Measurements from ENCODE around the gene COA7. TPM values are rescaled to one million over a fixed set of nuclear protein-coding genes. Genes with fewer than 3 reads are reported as not detected.

The COA7 gene
- total RNA-seq, 6 experiments from 2014 or later = 13.6 to 17.8 (median 15.8) TPM

GRCh38 chr1:52636721-52637695 lies 61.1 kb downstream of the COA7 start:
- DNase-seq = no peak
- intact Hi-C loops (cut with DNase I) = no loop called here
- no peak overlapping the region for H3K4me3 ChIP-seq
- no peaks in the 10 kb centered on the region for H3K27me3 ChIP-seq
- 36% methylated on average over 11 of the region's 11 CpGs for WGBS (ENCODE audit: insufficient coverage, low coverage, low lambda C conversion rate, missing lambda C conversion rate)
- TF ChIP-seq POLR2A (IDR thresholded peaks at IDR 0.05) (no peak), CTCF (IDR thresholded peaks at IDR 0.05) (no peak)
- H3K27ac ChIP-seq = peak overlapping the region in 1 of 3 donors; percentile 29
- ATAC-seq = peak; percentile 21 to 45 (median 44)
- H3K36me3 ChIP-seq = no peaks in the 10 kb centered on the region
- H3K4me1 ChIP-seq = no peaks in the 10 kb centered on the region
- no peaks in the 10 kb centered on the region for H3K9me3 ChIP-seq

- no peak overlapping the region for H3K4me3 ChIP-seq
- no peaks in the 10 kb centered on the region for H3K27me3 ChIP-seq
- no peak overlapping the region for H3K27ac ChIP-seq
- H3K36me3 ChIP-seq = no peaks in the 10 kb centered on the region
- no peak for TF ChIP-seq CTCF (IDR thresholded peaks at IDR 0.05)
- TF ChIP-seq POLR2A (IDR thresholded peaks at IDR 0.05) = no peak
- H3K9me3 ChIP-seq = no peaks in the 10 kb centered on the region
- DNase-seq (no peak), ATAC-seq (no peak)
- no peaks in the 10 kb centered on the region for H3K4me1 ChIP-seq
- intact Hi-C loops (cut with DNase I) = no loop called here
- 76% methylated on average over 4 of the region's 4 CpGs for WGBS (ENCODE audit: insufficient coverage, low coverage, low lambda C conversion rate, missing lambda C conversion rate)
Measured at GRCh38 chr1:52635321-52636089, 62.6 kb downstream of the COA7 start.

Small RNA genes lying within 50 kb of the gene (small RNA-seq; reads per million reads assigned to genes)
- gene RN7SL62P = 0 reads per million in 2 experiments

Other genes with a start within 250 kb of the COA7 start
- gene TUT4, start 145.3 kb downstream of the COA7 start, total RNA-seq = 10 to 100 TPM; 16.1 to 33.0 (median 22.8) TPM
- gene GPX7, start 96.0 kb downstream of the COA7 start, total RNA-seq = 1 to 10 TPM; 1.6 to 4.3 (median 2.7) TPM
- gene SHISAL2A, start 65.2 kb downstream of the COA7 start, total RNA-seq = not detected
- gene ZYG11B, start 28.1 kb upstream of the COA7 start, total RNA-seq = 10 to 100 TPM; 17.7 to 39.2 (median 30.9) TPM
- 1 to 10 TPM in 3 of 6 experiments, under 1 TPM in 3; 0.22 to 1.5 (median 1.0) TPM for gene ZYG11A, start 144.4 kb upstream of the COA7 start, total RNA-seq
- 100 to 1,000 TPM; 167 to 856 (median 390) TPM for gene ECHDC2, start 223.4 kb upstream of the COA7 start, total RNA-seq
- 100 to 1,000 TPM; 207 to 885 (median 634) TPM for gene SCP2, start 228.9 kb upstream of the COA7 start, total RNA-seq

Data from right lobe of liver (tissue), 6 donors.